NCI-H1436 (cell line): Measurements from ENCODE around the gene NFXL1.

ENCODE experiments used
- DNase-seq: peaks from one replicate; lab custom pipeline; 2025; lab: John Stamatoyannopoulos, UW

Gene NFXL1

DNA sequence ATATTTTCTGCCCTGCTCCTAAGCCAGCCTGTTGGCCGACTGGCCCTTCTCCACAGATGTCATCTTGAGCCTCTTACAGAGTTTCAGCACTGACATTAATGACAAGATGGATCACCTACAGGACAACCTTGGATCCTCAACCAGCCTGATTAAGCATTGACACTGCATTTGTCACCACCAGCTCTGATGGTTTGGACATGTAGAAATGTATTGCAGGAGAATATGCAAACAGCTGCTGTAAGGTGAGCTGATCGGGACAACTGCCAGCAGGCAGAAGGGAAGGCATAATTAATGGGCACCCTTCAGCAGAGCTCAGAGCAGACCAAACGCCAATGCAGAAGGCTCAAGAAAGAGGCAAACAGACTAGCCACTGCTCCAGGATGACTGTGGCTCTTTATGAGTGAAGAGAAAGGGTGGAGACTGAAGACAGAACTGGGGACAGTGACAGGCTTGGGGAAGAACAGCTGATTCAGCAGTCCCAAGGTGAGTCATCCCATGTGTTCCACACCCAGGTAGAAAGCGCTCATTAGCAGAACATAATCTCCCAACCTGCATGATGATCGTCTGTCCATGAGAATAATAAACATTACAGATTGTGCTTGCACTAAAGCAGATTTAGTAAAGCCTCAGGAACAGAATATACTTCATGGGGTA lies 83.2 kb downstream of the NFXL1 start:
- DNase-seq = no peak

- no peak for DNase-seq
These were observed 83.9 kb downstream of the NFXL1 start for GRCh38 chr4:47830265-47831025.

DNA sequence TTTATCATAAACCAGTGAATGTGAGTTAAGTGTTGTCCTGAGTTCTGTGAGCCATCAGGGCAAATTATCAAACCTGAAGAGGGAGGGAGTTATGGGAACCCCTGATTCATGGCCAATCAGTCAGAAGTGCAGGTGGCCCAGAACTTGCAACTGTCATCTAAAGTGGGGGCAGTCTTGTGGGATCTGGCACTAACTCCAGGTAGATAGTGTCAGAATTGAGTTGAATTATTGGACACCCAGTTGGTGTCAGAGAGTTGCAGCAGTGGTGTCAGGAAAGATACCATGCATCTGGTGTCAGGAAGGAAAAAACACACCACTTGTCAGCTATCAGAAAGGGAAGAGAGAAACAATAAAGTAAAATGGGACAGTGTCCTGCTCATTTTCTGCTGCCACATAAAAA lies 84.9 kb downstream of the NFXL1 start:
- DNase-seq = no peak

DNA sequence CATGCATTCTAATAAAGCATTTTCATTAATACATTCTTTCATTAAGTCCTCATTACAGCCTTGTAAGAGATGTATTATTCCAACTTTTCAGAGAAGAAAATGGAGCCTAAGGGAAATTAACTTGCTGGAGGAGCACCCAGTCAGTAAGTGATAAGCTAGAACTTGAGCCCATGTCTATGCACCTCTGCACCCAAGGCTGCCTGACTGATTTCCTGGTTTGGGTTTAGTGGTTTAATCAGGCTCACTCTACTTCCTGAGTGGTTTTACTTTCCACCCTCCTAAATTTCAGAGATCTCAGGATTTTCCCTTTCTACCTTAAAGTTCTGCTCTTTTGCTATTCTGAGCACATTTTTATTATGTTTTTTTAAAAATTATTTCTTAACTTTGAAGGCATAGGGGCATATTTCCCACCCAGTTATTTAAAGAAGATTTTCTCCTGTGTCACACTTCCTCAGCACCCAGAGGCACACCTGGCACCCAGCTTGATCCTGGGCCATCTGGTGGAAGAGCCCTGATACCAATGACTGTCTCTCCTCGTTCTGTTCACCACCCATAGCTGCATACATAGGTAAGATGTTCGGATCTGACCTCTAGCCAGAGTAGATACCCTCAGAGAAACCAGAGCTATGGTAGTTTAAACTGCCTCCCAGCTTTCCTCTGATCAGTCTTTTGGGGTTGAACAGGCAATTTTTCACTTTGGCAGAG lies 86.9 kb downstream of the NFXL1 start:
- DNase-seq = no peak

GRCh38 chr4:47824840-47825239 lies 89.5 kb downstream of the NFXL1 start:
- no peak for DNase-seq

GRCh38 chr4:47819178-47819577 lies 95.2 kb downstream of the NFXL1 start:
- no peak for DNase-seq

- DNase-seq = no peak
These were observed 97.1 kb downstream of the NFXL1 start for GRCh38 chr4:47817275-47817674.

DNA sequence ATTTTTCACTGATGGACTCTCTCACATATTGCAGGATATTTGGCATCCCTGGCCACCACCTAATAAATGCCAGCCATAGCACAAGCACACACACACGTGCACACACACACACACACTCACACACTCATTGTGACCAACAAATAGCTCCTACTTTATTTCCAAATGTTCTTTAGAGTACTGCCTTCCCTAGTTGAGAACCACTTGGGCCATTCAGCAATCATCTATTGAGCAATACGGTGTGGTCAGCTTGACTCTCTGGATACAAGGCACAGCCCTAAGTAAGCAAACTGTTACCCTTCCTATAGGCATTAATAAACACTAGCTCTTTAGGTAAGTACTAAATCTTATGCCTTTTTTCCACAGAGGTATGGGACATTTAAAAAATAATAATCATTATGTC lies 97.6 kb downstream of the NFXL1 start:
- DNase-seq = no peak

DNA sequence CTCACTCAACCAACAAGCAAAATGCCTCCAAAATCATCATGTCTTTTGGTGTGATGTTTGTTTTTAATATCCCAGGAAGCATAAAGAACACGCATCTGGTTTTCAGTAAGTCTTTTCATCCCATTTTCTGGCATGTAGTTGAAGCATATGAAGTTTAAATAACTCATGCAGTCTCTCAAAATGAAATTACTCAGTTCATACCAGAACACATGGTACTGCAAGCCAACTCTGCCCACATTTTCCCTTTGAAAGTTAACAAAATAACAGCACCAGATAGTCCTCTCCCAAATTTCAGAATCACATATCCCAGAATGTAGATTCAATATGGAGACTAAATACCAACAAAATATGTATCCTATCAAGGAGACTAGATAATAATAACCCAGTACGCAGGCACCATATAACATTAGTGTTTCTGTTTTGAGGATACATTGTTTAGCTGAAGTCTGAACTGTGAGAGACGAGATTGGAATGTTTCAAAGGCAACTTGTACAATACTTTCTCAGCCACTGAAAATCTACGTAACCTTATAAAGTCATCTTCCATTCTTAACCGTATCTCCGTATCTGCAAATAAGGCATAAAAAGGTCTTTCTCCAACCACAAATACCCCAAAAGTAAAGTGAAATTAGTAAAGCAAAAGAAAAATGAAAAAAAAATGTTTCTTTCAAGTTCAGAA lies 99.6 kb downstream of the NFXL1 start:
- DNase-seq = no peak

GRCh38 chr4:47809654-47810203 lies 104.7 kb downstream of the NFXL1 start:
- no peak for DNase-seq

- no peak for DNase-seq
These were observed 109.8 kb downstream of the NFXL1 start for GRCh38 chr4:47804598-47804997.

DNA sequence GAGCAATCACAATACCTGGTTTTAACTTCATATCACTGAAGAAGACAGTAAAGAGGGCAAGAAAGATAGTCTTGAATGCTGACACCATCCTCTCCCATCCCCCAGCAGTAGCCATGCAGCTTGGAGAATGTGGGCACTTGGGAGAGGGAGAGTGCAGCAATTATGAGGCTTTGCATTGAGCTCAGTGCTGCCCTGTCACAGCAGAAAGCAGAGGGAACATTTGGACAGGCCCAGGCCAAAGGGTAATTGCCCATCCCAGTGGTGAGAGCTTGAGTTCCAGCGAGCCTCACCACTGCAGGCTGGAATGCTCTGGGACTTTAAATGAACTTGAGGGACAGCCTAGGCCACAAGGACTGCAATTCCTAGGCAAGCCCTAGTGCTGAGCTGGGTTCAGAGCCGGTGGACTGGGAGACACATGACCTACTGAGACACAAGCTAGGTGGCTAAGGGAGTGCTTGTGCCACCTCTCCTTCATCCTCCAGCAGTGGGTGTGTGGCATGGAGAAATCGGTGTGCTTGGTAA lies 112.8 kb downstream of the NFXL1 start:
- no peak for DNase-seq

DNA sequence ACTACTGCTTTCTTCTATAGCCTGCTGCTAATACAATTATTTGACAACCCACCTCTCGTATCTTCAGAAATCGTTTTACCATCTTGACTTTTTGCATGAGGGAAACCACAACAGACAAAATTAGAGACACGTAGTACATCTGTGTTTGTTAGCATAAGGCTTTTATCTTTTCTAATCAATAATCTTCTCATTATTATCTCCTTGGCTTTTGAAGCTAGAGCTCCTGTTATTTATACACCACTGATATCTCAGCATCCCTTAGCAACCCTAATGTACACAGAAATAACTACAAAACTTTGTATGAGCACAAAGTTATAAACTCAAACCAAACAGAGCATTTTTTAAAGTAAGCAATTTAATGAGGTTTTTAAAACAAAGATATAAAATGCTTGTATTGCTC lies 116.2 kb downstream of the NFXL1 start:
- no peak for DNase-seq
